DOHH2 (cell line): ENCODE measurements around the gene PECR.

Experiments used
- EZH2phosphoT487 ChIP-seq: fragments of 200-600 bp; sonication (generic); IDR thresholded peaks from 2 replicates; pipeline ENCODE4 v1.6.1; 2017; ENCODE audit warnings: borderline replicate concordance, mild to moderate bottlenecking, antibody characterized with exemption, low read length, moderate library complexity, mixed read lengths
- TF ChIP-seq, protein P1 (sequence below): fragments of 200-600 bp; sonication (generic); IDR thresholded peaks from one replicate; pipeline ENCODE4 v1.5.1; 2014; ENCODE audit warnings: antibody characterized with exemption, mild to moderate bottlenecking, low read depth, low read length; ENCODE audit not compliant: poor library complexity, severe bottlenecking

DNA sequence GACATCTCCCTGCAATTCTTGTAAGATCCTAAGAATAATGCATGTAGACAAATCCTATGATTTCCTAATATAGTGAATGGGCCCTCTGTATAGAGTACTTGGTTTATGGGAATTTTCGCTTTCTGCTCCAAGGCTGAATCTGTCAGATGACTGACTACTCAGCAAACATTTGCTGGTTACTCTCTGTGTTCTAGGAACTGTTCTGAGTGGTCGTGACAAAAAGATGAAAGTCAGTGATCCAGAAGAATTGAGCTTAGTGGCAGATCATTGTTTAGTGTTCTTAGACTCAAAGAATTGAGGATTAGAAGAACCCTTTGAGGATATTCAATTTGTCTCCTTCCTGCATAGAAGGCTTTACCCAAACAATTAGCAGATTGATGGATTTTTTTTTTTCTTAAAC is 37.5 kb upstream of the PECR start:
- TF ChIP-seq, protein P1, sequence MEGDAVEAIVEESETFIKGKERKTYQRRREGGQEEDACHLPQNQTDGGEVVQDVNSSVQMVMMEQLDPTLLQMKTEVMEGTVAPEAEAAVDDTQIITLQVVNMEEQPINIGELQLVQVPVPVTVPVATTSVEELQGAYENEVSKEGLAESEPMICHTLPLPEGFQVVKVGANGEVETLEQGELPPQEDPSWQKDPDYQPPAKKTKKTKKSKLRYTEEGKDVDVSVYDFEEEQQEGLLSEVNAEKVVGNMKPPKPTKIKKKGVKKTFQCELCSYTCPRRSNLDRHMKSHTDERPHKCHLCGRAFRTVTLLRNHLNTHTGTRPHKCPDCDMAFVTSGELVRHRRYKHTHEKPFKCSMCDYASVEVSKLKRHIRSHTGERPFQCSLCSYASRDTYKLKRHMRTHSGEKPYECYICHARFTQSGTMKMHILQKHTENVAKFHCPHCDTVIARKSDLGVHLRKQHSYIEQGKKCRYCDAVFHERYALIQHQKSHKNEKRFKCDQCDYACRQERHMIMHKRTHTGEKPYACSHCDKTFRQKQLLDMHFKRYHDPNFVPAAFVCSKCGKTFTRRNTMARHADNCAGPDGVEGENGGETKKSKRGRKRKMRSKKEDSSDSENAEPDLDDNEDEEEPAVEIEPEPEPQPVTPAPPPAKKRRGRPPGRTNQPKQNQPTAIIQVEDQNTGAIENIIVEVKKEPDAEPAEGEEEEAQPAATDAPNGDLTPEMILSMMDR: no peak
- no peak for TF ChIP-seq EZH2phosphoT487
